SU-DHL-6 (cell line): Measurements from ENCODE around the gene FAM120B.

Experiments used
- H2AFZ ChIP-seq: fragments of 200-600 bp; sonication (generic); 2 replicates; pipeline ENCODE4 v1.6.1; 2014; ENCODE audit warnings: low read depth, mild to moderate bottlenecking, moderate library complexity, mixed read lengths, antibody characterized with exemption, low read length; ENCODE audit not compliant: severe bottlenecking
- H3F3A ChIP-seq: fragments of 200-600 bp; shearing (Covaris generic); 2 replicates; pipeline ENCODE4 v1.6.0; 2016; ENCODE audit warnings: antibody characterized with exemption, mild to moderate bottlenecking; ENCODE audit not compliant: insufficient read depth
- H3K27ac ChIP-seq: fragments of 200-600 bp; sonication (generic); 2 replicates; pipeline ENCODE4 v1.5.1; 2016; ENCODE audit warnings: low read depth, mild to moderate bottlenecking, low read length, moderate library complexity, mixed read lengths
- H3K27me3 ChIP-seq: fragments of 200-600 bp; sonication (generic), shearing (Covaris generic); 2 replicates; pipeline ENCODE4 v1.6.0; 2014; ENCODE audit warnings: mild to moderate bottlenecking, low read length
- H3K36me3 ChIP-seq: fragments of 200-600 bp; sonication (generic); 2 replicates; pipeline ENCODE4 v1.6.1; 2014; ENCODE audit warnings: mild to moderate bottlenecking, low read length, mixed read lengths
- H3K4me2 ChIP-seq: fragments of 300-600, 200-600 bp; shearing (Covaris generic), sonication (generic); 2 replicates; pipeline ENCODE4 v1.6.0; 2014; ENCODE audit warnings: low read length, low read depth, mild to moderate bottlenecking; ENCODE audit not compliant: poor library complexity, severe bottlenecking
- H3K4me3 ChIP-seq: fragments of 200-600 bp; sonication (generic); 2 replicates; pipeline ENCODE4 v1.5.1; 2014; ENCODE audit warnings: antibody characterized with exemption, low read length, mild to moderate bottlenecking, mixed read lengths; ENCODE audit not compliant: insufficient read depth, poor library complexity, severe bottlenecking
- H3K79me2 ChIP-seq: fragments of 200-600 bp; sonication (generic); 2 replicates; pipeline ENCODE4 v1.6.1; 2014; ENCODE audit warnings: mild to moderate bottlenecking, low read length, moderate library complexity; ENCODE audit not compliant: insufficient read depth
- H3K9ac ChIP-seq: fragments of 200-600 bp; sonication (generic); 2 replicates; pipeline ENCODE4 v1.7.0; 2014; ENCODE audit warnings: mild to moderate bottlenecking, low read length
- H3K9me2 ChIP-seq: fragments of 200-600 bp; sonication (generic); replicated peaks from 2 replicates; pipeline ENCODE4 v1.6.1; 2014; ENCODE audit warnings: low read length; ENCODE audit not compliant: insufficient read depth
- H3K9me3 ChIP-seq: fragments of 200-600 bp; sonication (generic); 2 replicates; pipeline ENCODE4 v1.6.1; 2014; ENCODE audit warnings: low read length, mixed read lengths; ENCODE audit not compliant: insufficient read depth
- H4K20me1 ChIP-seq: fragments of 200-600 bp; sonication (generic); 2 replicates; pipeline ENCODE4 v1.6.1; 2014; ENCODE audit warnings: low read depth, mild to moderate bottlenecking, antibody characterized with exemption, low read length, moderate library complexity, mixed read lengths
- EZH2phosphoT487 ChIP-seq: fragments of 200-600 bp; sonication (generic), shearing (Covaris generic); conservative IDR thresholded peaks from 2 replicates; pipeline ENCODE4 v1.6.1; 2018; ENCODE audit warnings: mild to moderate bottlenecking, antibody characterized with exemption, low read length, moderate library complexity, mixed read lengths
- TF ChIP-seq, protein P1 (sequence below): fragments of 200-600 bp; sonication (generic); IDR thresholded peaks from one replicate; pipeline ENCODE4 v1.5.1; 2017; ENCODE audit warnings: antibody characterized with exemption, mild to moderate bottlenecking, low read length, moderate library complexity; ENCODE audit not compliant: insufficient read depth, poor library complexity, severe bottlenecking

The FAM120B gene

GRCh38 chr6:170294813-170295509, 11.6 kb upstream of the FAM120B start:
- Histone ChIP-seq H3K27ac (no peak overlapping the region), H3K36me3 (no peaks in the 10 kb centered on the region), H3K79me2 (no peaks in the 10 kb centered on the region), H3K9me2 (no peaks in the 10 kb centered on the region), H3K27me3 (no peaks in the 10 kb centered on the region), H2AFZ (no peak overlapping the region), H4K20me1 (no peaks in the 10 kb centered on the region), H3K9me3 (no peaks in the 10 kb centered on the region), H3K9ac (no peak overlapping the region), H3K4me2 (no peak overlapping the region), H3F3A (no peaks in the 10 kb centered on the region), H3K4me3 (no peak overlapping the region)
- TF ChIP-seq, protein P1, sequence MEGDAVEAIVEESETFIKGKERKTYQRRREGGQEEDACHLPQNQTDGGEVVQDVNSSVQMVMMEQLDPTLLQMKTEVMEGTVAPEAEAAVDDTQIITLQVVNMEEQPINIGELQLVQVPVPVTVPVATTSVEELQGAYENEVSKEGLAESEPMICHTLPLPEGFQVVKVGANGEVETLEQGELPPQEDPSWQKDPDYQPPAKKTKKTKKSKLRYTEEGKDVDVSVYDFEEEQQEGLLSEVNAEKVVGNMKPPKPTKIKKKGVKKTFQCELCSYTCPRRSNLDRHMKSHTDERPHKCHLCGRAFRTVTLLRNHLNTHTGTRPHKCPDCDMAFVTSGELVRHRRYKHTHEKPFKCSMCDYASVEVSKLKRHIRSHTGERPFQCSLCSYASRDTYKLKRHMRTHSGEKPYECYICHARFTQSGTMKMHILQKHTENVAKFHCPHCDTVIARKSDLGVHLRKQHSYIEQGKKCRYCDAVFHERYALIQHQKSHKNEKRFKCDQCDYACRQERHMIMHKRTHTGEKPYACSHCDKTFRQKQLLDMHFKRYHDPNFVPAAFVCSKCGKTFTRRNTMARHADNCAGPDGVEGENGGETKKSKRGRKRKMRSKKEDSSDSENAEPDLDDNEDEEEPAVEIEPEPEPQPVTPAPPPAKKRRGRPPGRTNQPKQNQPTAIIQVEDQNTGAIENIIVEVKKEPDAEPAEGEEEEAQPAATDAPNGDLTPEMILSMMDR: no peak
- no peak for TF ChIP-seq EZH2phosphoT487

- peaks cover 2% of the 10 kb centered on the region; the same call in 1 of the 2 replicates for H3K9me3 ChIP-seq
- TF ChIP-seq EZH2phosphoT487: no peak
- TF ChIP-seq, protein P1: no peak
- H3K9ac ChIP-seq: no peak overlapping the region
- H2AFZ ChIP-seq: no peak overlapping the region
- no peaks in the 10 kb centered on the region for H3K27me3 ChIP-seq
- H3F3A ChIP-seq: no peaks in the 10 kb centered on the region
- H3K27ac ChIP-seq: no peak overlapping the region
- no peaks in the 10 kb centered on the region for H3K79me2 ChIP-seq
- no peaks in the 10 kb centered on the region for H3K9me2 ChIP-seq
- H3K4me3 ChIP-seq: no peak overlapping the region
- no peaks in the 10 kb centered on the region for H3K36me3 ChIP-seq
- no peaks in the 10 kb centered on the region for H4K20me1 ChIP-seq
- no peak overlapping the region for H3K4me2 ChIP-seq
Observed at GRCh38 chr6:170295510-170296422, 10.8 kb upstream of the FAM120B start.

DNA sequence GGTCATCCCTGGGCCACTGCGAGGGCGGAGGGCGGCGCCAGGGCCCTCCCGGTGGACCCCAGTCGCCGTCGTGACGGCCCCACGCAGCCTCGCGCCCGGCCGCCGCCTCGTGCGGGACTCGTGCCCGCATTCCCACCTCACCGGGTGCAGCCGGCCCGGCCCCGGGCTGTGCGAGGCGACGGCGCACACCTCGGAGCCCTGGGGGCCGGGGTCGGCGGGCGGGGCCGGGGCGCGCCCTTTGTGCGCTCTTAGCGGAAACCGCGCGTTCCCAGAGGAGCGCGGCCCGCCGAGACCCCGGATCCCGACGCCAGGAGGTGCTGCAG, 10.2 kb upstream of the FAM120B start:
- Histone ChIP-seq H3K36me3 (no peaks in the 10 kb centered on the region), H3K4me3 (no peak overlapping the region), H3K9me3 (peaks cover 8% of the 10 kb centered on the region; the same call in 1 of the 2 replicates), H2AFZ (no peak overlapping the region), H3K79me2 (no peaks in the 10 kb centered on the region), H3F3A (no peaks in the 10 kb centered on the region), H3K27ac (no peak overlapping the region), H3K9me2 (no peaks in the 10 kb centered on the region), H3K9ac (no peak overlapping the region), H4K20me1 (no peaks in the 10 kb centered on the region), H3K27me3 (no peaks in the 10 kb centered on the region), H3K4me2 (no peak overlapping the region)
- TF ChIP-seq EZH2phosphoT487: no peak
- TF ChIP-seq, protein P1: no peak
